Activated CD8-positive, alpha-beta memory T cell treated with anti-CD3 and anti-CD28 coated beads, Interleukin-2, amount 50 U/mL, for 1 hour (primary cell): ENCODE results near the gene SSBP3.

ENCODE experiments used
- DNase-seq: peaks from one replicate; pipeline ENCODE4 v3.0.0-alpha.2; 2020; ENCODE audit errors: extremely low read depth

Gene SSBP3

DNA sequence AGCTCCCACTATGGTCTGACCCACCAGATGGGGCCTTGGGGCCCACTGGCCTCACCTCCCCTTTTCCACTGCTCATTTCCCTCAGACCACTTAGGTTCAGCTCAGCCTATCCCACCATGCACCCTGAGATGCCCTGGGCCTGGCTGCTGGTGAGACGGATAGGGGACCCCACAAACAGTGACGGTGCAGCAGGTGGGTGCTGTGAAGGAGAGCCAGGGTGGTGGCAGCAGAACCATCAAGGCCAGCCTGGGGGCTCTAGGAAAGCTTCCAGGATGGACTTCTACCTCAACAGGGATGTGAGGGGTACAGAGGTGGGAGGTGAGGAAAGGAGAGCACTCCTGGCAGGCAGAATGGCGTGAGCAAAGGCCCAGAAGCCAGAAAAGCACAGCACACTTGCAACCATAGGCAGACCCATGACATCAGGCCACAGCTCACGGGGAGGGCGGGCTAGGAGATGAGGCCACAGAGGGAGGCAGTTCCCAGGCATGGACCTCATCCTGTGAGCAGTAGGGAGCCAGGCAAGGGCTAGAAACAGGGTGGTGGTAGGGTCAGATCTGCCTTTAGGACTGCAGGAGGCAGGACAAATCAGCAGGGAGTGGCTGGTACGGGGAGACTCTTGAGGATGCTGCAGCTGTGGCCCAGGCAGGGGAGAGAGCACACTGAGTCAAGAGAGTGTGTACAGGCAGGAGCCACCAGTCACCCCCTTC is 229.4 kb downstream of the SSBP3 start:
- no peak for DNase-seq
